ENCODE measurements around the gene PCNA. TPM values are rescaled to one million over a fixed set of nuclear protein-coding genes. Genes with fewer than 3 reads are reported as not detected.
A peak's percentile ranks its signal among the peaks of the same experiment; 100 is the strongest.

The PCNA gene
- total and polyA plus RNA-seq, 3 donors from 2014 or later = 55.4 to 121 (median 65.0) TPM

DNA sequence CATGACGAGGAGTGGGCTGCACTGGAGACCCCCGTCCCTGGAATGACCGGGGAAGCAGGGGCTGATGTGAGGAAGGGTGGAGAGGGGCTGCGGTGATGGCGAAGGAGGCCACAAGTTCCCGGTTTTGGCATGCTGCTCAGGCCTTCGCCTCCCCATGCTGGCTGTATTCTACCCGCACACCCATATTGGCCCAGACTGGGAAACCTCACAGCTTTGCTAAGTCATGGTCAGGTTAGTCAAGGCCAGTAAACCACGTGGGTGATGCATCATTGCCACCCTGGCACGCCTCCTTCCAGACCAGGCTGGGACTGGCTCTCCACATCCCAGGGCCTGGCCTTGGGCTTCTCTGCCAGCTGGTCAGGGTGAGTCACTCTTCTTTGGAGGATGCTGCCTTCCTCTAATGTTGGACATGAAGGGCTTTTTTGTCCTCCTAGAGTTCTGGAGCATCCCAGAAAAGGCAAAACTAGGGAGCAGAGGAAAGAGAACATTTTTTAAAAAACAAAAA is 53.8 kb downstream of the PCNA start:
- DNase-seq = peak; percentile 64
- WGBS, 2 donors = 80 to 94% methylated on average over 10 of the region's 10 CpGs

GRCh38 chr20:5065166-5065878 is 54.4 kb downstream of the PCNA start:
- Histone ChIP-seq H3K27ac (no peak overlapping the region), H3K4me1 (no peaks in the 10 kb centered on the region), H3K36me3 (ENCODE audit: low read depth, missing control alignments) (no peaks in the 10 kb centered on the region), H3K4me3 (no peak overlapping the region), H3K27me3 (no peaks in the 10 kb centered on the region), H3K9me3 (no peaks in the 10 kb centered on the region)
- 83 to 91% methylated on average over 5 to 7 of the region's 7 CpGs for WGBS, 2 donors
- DNase-seq = no peak
- no peak for TF ChIP-seq POLR2A (IDR thresholded peaks at IDR 0.05)
- TF ChIP-seq, protein P1, sequence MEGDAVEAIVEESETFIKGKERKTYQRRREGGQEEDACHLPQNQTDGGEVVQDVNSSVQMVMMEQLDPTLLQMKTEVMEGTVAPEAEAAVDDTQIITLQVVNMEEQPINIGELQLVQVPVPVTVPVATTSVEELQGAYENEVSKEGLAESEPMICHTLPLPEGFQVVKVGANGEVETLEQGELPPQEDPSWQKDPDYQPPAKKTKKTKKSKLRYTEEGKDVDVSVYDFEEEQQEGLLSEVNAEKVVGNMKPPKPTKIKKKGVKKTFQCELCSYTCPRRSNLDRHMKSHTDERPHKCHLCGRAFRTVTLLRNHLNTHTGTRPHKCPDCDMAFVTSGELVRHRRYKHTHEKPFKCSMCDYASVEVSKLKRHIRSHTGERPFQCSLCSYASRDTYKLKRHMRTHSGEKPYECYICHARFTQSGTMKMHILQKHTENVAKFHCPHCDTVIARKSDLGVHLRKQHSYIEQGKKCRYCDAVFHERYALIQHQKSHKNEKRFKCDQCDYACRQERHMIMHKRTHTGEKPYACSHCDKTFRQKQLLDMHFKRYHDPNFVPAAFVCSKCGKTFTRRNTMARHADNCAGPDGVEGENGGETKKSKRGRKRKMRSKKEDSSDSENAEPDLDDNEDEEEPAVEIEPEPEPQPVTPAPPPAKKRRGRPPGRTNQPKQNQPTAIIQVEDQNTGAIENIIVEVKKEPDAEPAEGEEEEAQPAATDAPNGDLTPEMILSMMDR (IDR thresholded peaks at IDR 0.05) = no peak
- intact Hi-C loops (cut with DNase I; ENCODE audit: low total_unique reads) = no loop called here

More for the DNA sequence above, 53.8 kb downstream of the PCNA start:
- TF ChIP-seq POLR2A (IDR thresholded peaks at IDR 0.05) = no peak
- TF ChIP-seq, protein P1 (IDR thresholded peaks at IDR 0.05) = no peak
- no peaks in the 10 kb centered on the region for H3K4me1 ChIP-seq
- no peaks in the 10 kb centered on the region for H3K27me3 ChIP-seq
- H3K36me3 ChIP-seq (ENCODE audit: low read depth, missing control alignments) = no peaks in the 10 kb centered on the region
- intact Hi-C loops (cut with DNase I; ENCODE audit: low total_unique reads) = no loop called here
- no peak overlapping the region for H3K27ac ChIP-seq
- no peaks in the 10 kb centered on the region for H3K9me3 ChIP-seq
- no peak overlapping the region for H3K4me3 ChIP-seq

Small RNAs within 50 kb of the gene (small RNA-seq; reads per million reads assigned to genes)
- gene RF00019 (0 reads per million in 2 donors), gene RF00568 (0 reads per million in 2 donors), gene RNA5SP474 (0 reads per million in 2 donors)

Other genes starting within 250 kb of the PCNA start
- 10 to 100 TPM; 40.7 to 49.3 TPM for gene SLC23A2, start 118.4 kb downstream of the PCNA start, total RNA-seq
- 23.6 TPM for gene SLC23A2, start 118.4 kb downstream of the PCNA start, polyA plus RNA-seq (ENCODE audit: insufficient read depth, low read depth, low replicate concordance)
- gene TMEM230, start 6.9 kb downstream of the PCNA start, total RNA-seq = 10 to 100 TPM; 76.3 to 82.8 TPM
- 118 TPM for gene TMEM230, start 6.9 kb downstream of the PCNA start, polyA plus RNA-seq (ENCODE audit: insufficient read depth, low read depth, low replicate concordance)
- 10 to 100 TPM; 65.7 to 71.0 TPM for gene CDS2, start 7.0 kb upstream of the PCNA start, total RNA-seq
- gene CDS2, start 7.0 kb upstream of the PCNA start, polyA plus RNA-seq (ENCODE audit: insufficient read depth, low read depth, low replicate concordance) = 55.0 TPM
- under 1 TPM; 0.31 to 0.71 TPM for gene PROKR2, start 197.0 kb upstream of the PCNA start, total RNA-seq
- gene PROKR2, start 197.0 kb upstream of the PCNA start, polyA plus RNA-seq (ENCODE audit: insufficient read depth, low read depth, low replicate concordance) = 0.66 TPM